ENCODE data around the gene CADM3. TPM values are rescaled to one million over a fixed set of nuclear protein-coding genes. Genes with fewer than 3 reads are reported as not detected.

Gene CADM3
- total RNA-seq, 4 donors from 2014 or later, result 11.7 to 23.4 (median 18.6) TPM

GRCh38 chr1:159214149-159214760, 42.8 kb downstream of the CADM3 start:
- 4% methylated on average over 5 of the region's 5 CpGs for WGBS, 2 donors (ENCODE audit: low coverage in 1 of 2)
- Histone ChIP-seq H3K27me3 (peaks cover 62% of the 10 kb centered on the region), H3K4me1 (no peaks in the 10 kb centered on the region), H3K27ac (no peak overlapping the region), H3K36me3 (no peaks in the 10 kb centered on the region), H3K4me3 (no peak overlapping the region), H3K9me3 (no peaks in the 10 kb centered on the region)
- no peak for TF ChIP-seq POLR2A (IDR thresholded peaks at IDR 0.05)
- TF ChIP-seq, protein P1, sequence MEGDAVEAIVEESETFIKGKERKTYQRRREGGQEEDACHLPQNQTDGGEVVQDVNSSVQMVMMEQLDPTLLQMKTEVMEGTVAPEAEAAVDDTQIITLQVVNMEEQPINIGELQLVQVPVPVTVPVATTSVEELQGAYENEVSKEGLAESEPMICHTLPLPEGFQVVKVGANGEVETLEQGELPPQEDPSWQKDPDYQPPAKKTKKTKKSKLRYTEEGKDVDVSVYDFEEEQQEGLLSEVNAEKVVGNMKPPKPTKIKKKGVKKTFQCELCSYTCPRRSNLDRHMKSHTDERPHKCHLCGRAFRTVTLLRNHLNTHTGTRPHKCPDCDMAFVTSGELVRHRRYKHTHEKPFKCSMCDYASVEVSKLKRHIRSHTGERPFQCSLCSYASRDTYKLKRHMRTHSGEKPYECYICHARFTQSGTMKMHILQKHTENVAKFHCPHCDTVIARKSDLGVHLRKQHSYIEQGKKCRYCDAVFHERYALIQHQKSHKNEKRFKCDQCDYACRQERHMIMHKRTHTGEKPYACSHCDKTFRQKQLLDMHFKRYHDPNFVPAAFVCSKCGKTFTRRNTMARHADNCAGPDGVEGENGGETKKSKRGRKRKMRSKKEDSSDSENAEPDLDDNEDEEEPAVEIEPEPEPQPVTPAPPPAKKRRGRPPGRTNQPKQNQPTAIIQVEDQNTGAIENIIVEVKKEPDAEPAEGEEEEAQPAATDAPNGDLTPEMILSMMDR (IDR thresholded peaks at IDR 0.05), result peak; percentile 72 to 86 (median 78)
- no peak for ATAC-seq

DNA sequence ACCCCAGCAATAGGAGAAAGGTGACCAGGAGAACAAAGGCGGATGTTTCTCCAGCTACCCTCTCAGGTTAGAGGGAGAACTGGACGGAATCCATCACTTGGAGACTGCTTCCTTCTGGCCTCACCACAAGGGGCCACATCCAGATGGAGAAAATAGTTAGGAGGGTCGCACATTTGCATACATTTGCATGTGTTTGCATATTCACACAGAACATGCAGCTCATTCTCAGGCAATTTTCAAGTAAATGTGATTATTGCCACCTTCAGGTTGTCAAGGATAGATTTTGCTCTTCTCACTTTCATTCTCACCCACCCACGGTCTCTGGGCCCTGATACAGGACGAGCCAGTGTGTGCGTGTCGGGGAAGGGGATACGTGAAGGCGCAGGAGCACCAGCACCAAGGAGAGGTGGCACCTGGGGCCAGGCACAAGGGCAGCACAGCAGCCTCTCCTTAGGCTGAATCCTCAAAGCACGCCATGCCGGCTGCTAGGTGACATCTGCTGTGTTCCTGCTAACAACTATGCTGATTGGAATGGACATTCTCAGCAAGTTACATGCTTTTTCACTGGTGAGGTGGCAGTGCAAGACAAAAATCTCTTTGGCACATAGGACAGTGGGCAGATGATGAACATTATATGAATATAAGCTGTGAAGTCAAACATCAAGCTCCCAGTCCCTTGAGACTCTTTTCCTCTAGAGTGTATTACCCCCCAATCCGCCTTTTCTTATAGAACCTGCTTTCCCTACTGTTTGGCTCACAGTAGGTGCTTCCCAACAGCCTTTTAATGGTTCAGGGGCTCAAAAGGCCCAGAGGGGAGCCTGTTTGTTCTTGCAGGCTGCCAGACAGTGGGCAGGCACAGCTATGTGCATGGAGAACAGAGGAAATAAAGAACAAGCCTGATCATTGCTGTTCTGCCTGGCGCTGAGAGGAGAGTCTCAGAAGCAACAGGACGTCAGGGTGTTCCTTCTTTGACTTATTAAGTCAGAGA, 47.5 kb downstream of the CADM3 start:
- H3K9me3 ChIP-seq, result no peaks in the 10 kb centered on the region
- no peak for ATAC-seq
- H3K4me1 ChIP-seq, result no peaks in the 10 kb centered on the region
- H3K4me3 ChIP-seq, result no peak overlapping the region
- H3K27me3 ChIP-seq, result peaks cover 21% of the 10 kb centered on the region
- no peak for TF ChIP-seq POLR2A (IDR thresholded peaks at IDR 0.05)
- no peak for TF ChIP-seq POLR2AphosphoS5 (IDR thresholded peaks at IDR 0.05)
- no peak for TF ChIP-seq EP300 (IDR thresholded peaks at IDR 0.05)
- TF ChIP-seq, protein P1 (IDR thresholded peaks at IDR 0.05), result no peak
- H3K36me3 ChIP-seq, result no peaks in the 10 kb centered on the region
- 46 to 54% methylated on average over 5 of the region's 14 CpGs for WGBS, 2 donors (ENCODE audit: low coverage in 1 of 2)
- no peak overlapping the region for H3K27ac ChIP-seq

DNA sequence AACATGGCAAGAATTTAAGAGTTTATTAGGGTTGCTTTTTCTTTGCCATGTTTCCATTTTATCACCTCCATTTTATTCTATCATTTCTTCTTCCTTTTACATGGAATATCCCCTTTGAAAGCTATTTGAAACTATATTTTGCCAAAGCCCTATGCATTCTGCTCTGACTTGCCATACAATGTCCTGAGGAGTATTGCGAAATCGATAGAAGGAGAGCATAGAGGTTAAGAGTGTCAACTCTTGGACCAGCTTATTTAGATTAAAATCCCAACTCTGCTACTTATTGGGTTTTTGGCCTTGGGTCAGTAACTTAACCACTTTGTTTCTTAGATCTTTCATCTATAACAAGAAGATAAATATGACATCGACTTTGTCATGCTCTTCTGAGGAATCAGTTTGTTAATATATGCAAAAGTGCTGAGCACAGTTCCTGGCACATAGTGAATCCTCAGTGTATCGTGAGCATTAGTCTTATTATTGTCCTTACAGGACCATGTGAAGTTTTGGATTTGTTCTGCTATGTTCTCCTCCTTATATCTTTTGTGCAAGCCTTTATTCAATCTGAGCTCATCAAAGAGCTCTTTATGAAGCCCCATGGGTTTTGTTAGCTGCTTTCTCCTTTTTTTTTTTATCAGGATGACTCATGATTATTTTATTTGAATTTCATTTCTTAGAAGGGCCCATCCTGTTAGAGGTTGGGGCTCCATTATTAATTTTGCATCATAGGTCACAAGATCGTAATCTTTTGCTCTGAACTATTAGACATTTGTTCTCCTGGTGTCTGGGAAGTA, 50.9 kb downstream of the CADM3 start:
- H3K36me3 ChIP-seq, result no peaks in the 10 kb centered on the region
- peaks cover 21% of the 10 kb centered on the region for H3K27me3 ChIP-seq
- H3K9me3 ChIP-seq, result no peaks in the 10 kb centered on the region
- H3K27ac ChIP-seq, result no peak overlapping the region
- 67 to 81% methylated on average over 5 of the region's 5 CpGs for WGBS, 2 donors (ENCODE audit: low coverage in 1 of 2)
- no peak for ATAC-seq
- H3K4me3 ChIP-seq, result no peak overlapping the region
- TF ChIP-seq, protein P1 (IDR thresholded peaks at IDR 0.05), result no peak
- no peak for TF ChIP-seq POLR2AphosphoS5 (IDR thresholded peaks at IDR 0.05)
- no peak for TF ChIP-seq EP300 (IDR thresholded peaks at IDR 0.05)
- TF ChIP-seq POLR2A (IDR thresholded peaks at IDR 0.05), result no peak
- H3K4me1 ChIP-seq, result no peaks in the 10 kb centered on the region

GRCh38 chr1:159223004-159223403, 51.6 kb downstream of the CADM3 start:
- Histone ChIP-seq H3K9me3 (no peaks in the 10 kb centered on the region), H3K27me3 (peaks cover 21% of the 10 kb centered on the region), H3K4me1 (no peaks in the 10 kb centered on the region), H3K36me3 (no peaks in the 10 kb centered on the region), H3K4me3 (no peak overlapping the region), H3K27ac (no peak overlapping the region)
- no peak for ATAC-seq
- WGBS, 2 donors (ENCODE audit: low coverage in 1 of 2), result 54 to 62% methylated on average over 2 of the region's 2 CpGs
- TF ChIP-seq POLR2A (IDR thresholded peaks at IDR 0.05) (no peak), EP300 (IDR thresholded peaks at IDR 0.05) (no peak), POLR2AphosphoS5 (IDR thresholded peaks at IDR 0.05) (no peak)
- TF ChIP-seq, protein P1 (IDR thresholded peaks at IDR 0.05), result no peak
